Keratinocyte (primary cell): ENCODE results near the gene FAM107B.

ENCODE experiments used
- EZH2 ChIP-seq: IDR thresholded peaks from one replicate; pipeline ENCODE4 v1.6.1; 2012; ENCODE audit warnings: inconsistent platforms, mild to moderate bottlenecking, low read length, moderate library complexity
- TF ChIP-seq, protein P1 (sequence below), 3 experiments: IDR thresholded peaks in 1 of 3; conservative IDR thresholded peaks in 1 of 3; optimal IDR thresholded peaks in 1 of 3; 2 replicates in 2 of 3; 3 replicates in 1 of 3; pipeline versions ENCODE3 to v1.5.1; 2011; ENCODE audit warnings: low read length in 3 of 3, mild to moderate bottlenecking in 3 of 3, moderate library complexity in 2 of 3, control low read depth in 1 of 3, inconsistent platforms in 1 of 3; ENCODE audit not compliant: insufficient read depth in 2 of 3; ENCODE audit errors: extremely low read depth in 1 of 3

GRCh38 chr10:14822879-14823755 is 48.4 kb upstream of the FAM107B start:
- TF ChIP-seq, protein P1, sequence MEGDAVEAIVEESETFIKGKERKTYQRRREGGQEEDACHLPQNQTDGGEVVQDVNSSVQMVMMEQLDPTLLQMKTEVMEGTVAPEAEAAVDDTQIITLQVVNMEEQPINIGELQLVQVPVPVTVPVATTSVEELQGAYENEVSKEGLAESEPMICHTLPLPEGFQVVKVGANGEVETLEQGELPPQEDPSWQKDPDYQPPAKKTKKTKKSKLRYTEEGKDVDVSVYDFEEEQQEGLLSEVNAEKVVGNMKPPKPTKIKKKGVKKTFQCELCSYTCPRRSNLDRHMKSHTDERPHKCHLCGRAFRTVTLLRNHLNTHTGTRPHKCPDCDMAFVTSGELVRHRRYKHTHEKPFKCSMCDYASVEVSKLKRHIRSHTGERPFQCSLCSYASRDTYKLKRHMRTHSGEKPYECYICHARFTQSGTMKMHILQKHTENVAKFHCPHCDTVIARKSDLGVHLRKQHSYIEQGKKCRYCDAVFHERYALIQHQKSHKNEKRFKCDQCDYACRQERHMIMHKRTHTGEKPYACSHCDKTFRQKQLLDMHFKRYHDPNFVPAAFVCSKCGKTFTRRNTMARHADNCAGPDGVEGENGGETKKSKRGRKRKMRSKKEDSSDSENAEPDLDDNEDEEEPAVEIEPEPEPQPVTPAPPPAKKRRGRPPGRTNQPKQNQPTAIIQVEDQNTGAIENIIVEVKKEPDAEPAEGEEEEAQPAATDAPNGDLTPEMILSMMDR (optimal IDR thresholded peaks at IDR 0.05 in 1 of 3, IDR thresholded peaks at IDR 0.05 in 1 of 3, conservative IDR thresholded peaks at IDR 0.05 in 1 of 3; ENCODE audit: extremely low read depth in 1 of 3, insufficient read depth in 2 of 3, low read length in 3 of 3), result peak; percentile 48 to 64 (median 57)
- no peak for TF ChIP-seq EZH2
